ENCODE data around the gene CYP24A1. TPM values are rescaled to one million over a fixed set of nuclear protein-coding genes. Genes with fewer than 3 reads are reported as not detected.

CYP24A1 gene
- total RNA-seq, 4 donors from 2014 or later = 4.8 TPM; not detected in 3

GRCh38 chr20:54193817-54194216, 20.0 kb upstream of the CYP24A1 start:
- TF ChIP-seq CTCF (IDR thresholded peaks at IDR 0.05) (no peak), POLR2A (IDR thresholded peaks at IDR 0.05) (no peak)
- intact Hi-C loops (cut with DNase I; ENCODE audit: low total_unique reads) = no loop called here
- Histone ChIP-seq H3K4me1 (no peaks in the 10 kb centered on the region), H3K4me3 (no peak overlapping the region), H3K9me3 (no peaks in the 10 kb centered on the region), H3K36me3 (no peaks in the 10 kb centered on the region), H3K27ac (no peak overlapping the region), H3K27me3 (no peaks in the 10 kb centered on the region)
- no peak for DNase-seq

GRCh38 chr20:54190217-54190616, 16.4 kb upstream of the CYP24A1 start:
- Histone ChIP-seq H3K4me1 (no peaks in the 10 kb centered on the region), H3K9me3 (no peaks in the 10 kb centered on the region), H3K27ac (no peak overlapping the region), H3K27me3 (no peaks in the 10 kb centered on the region), H3K4me3 (no peak overlapping the region), H3K36me3 (no peaks in the 10 kb centered on the region)
- TF ChIP-seq CTCF (IDR thresholded peaks at IDR 0.05) (no peak), POLR2A (IDR thresholded peaks at IDR 0.05) (no peak)
- no peak for DNase-seq
- intact Hi-C loops (cut with DNase I; ENCODE audit: low total_unique reads) = no loop called here

GRCh38 chr20:54189630-54190029, 15.8 kb upstream of the CYP24A1 start:
- intact Hi-C loops (cut with DNase I; ENCODE audit: low total_unique reads) = no loop called here
- no peak overlapping the region for H3K27ac ChIP-seq

GRCh38 chr20:54188132-54188849, 14.5 kb upstream of the CYP24A1 start:
- no peaks in the 10 kb centered on the region for H3K27me3 ChIP-seq
- H3K4me1 ChIP-seq = no peaks in the 10 kb centered on the region
- no peak for TF ChIP-seq POLR2A (IDR thresholded peaks at IDR 0.05)
- no peak for TF ChIP-seq CTCF (IDR thresholded peaks at IDR 0.05)
- no peak for DNase-seq
- no peaks in the 10 kb centered on the region for H3K36me3 ChIP-seq
- H3K27ac ChIP-seq = no peak overlapping the region
- H3K9me3 ChIP-seq = no peaks in the 10 kb centered on the region
- intact Hi-C loops (cut with DNase I; ENCODE audit: low total_unique reads) = no loop called here
- no peak overlapping the region for H3K4me3 ChIP-seq

More at GRCh38 chr20:54189630-54190029, 15.8 kb upstream of the CYP24A1 start:
- DNase-seq = no peak
- no peaks in the 10 kb centered on the region for H3K9me3 ChIP-seq
- H3K4me3 ChIP-seq = no peak overlapping the region
- H3K4me1 ChIP-seq = no peaks in the 10 kb centered on the region
- TF ChIP-seq CTCF (IDR thresholded peaks at IDR 0.05) (no peak), POLR2A (IDR thresholded peaks at IDR 0.05) (no peak)
- no peaks in the 10 kb centered on the region for H3K27me3 ChIP-seq
- no peaks in the 10 kb centered on the region for H3K36me3 ChIP-seq

DNA sequence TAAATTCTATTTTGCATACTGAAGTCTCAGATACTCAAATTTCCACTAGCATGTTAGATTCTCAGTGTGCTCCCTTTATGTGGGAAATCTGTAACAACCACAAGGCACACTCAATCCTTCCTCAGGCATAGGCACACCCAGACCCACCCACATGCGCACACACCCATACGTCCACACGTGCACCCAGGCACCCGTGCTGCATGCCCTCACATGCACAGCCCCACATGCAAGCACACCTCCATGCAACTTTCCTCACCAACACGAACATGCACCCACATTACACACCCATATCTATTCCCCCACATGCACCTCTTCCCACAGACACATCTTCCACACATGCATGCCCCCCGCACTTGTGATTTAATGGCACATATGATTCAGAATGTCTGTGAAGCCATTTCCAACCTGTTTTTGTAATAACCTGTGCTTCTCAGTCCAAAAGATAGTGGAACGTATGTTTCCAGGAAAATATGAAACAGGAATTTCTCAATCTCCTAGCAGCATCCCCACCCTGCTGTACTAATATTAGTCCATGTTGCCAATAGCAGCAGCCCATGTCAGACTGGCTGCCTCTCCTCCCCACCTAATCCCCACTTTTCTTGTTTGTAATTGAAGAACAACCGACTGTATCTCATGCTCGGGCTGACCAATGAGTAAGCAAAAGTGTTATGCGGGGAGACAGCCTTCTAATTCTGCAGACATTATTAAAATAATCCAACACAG, 11.3 kb upstream of the CYP24A1 start:
- no peak for TF ChIP-seq POLR2A (IDR thresholded peaks at IDR 0.05)
- no peak for TF ChIP-seq CTCF (IDR thresholded peaks at IDR 0.05)
- no peak overlapping the region for H3K27ac ChIP-seq
- H3K36me3 ChIP-seq = no peaks in the 10 kb centered on the region
- no peak overlapping the region for H3K4me3 ChIP-seq
- no peak for DNase-seq
- intact Hi-C loops (cut with DNase I; ENCODE audit: low total_unique reads) = no loop called here
- H3K4me1 ChIP-seq = no peaks in the 10 kb centered on the region
- no peaks in the 10 kb centered on the region for H3K27me3 ChIP-seq
- H3K9me3 ChIP-seq = no peaks in the 10 kb centered on the region
